Measurements from ENCODE around the gene ABCC3. TPM values are rescaled to one million over a fixed set of nuclear protein-coding genes. Genes with fewer than 3 reads are reported as not detected.
A peak's percentile ranks its signal among the peaks of the same experiment; 100 is the strongest.

ABCC3 gene
- total and polyA plus RNA-seq, 2 donors (not counting 1 experiment from before 2014, with no cell fraction given) = 11.5 to 34.8 TPM

GRCh38 chr17:50685691-50686493 lies 51.2 kb downstream of the ABCC3 start:
- no peak for DNase-seq (ENCODE audit: low read depth in 2 of 2)
- H3K27me3 ChIP-seq (ENCODE audit: control insufficient read depth, insufficient read depth, low read length) = no peaks in the 10 kb centered on the region
- H3K36me3 ChIP-seq (ENCODE audit: control insufficient read depth, insufficient read depth, low read length) = no peaks in the 10 kb centered on the region
- H3K4me2 ChIP-seq (ENCODE audit: extremely low read depth, insufficient read depth, low read length) = no peak overlapping the region
- no peaks in the 10 kb centered on the region for H3K9me3 ChIP-seq (ENCODE audit: control insufficient read depth, insufficient read depth, low read depth, low read length)
- no peak overlapping the region for H3K4me3 ChIP-seq (replicated peaks in 1 of 4; ENCODE audit: control extremely low read depth in 1 of 4, insufficient read depth in 1 of 4, low read depth in 3 of 4, low read length in 4 of 4)
- H2AFZ ChIP-seq (ENCODE audit: low read length) = no peak overlapping the region
- no peaks in the 10 kb centered on the region for H3K79me2 ChIP-seq (ENCODE audit: control insufficient read depth, insufficient read depth, low read length)
- no peaks in the 10 kb centered on the region for H4K20me1 ChIP-seq (ENCODE audit: control insufficient read depth, extremely low read depth, insufficient read depth, low read length)
- H3K4me1 ChIP-seq (ENCODE audit: control insufficient read depth, extremely low read depth, insufficient read depth, low read length) = peaks cover 34% of the 10 kb centered on the region
- no peak overlapping the region for H3K9ac ChIP-seq (ENCODE audit: insufficient read depth, low read length)
- no peak overlapping the region for H3K27ac ChIP-seq (ENCODE audit: insufficient read depth, low read length)
- TF ChIP-seq EZH2 (IDR thresholded peaks at IDR 0.05; ENCODE audit: low read length, missing control alignments) (no peak), CTCF (conservative IDR thresholded peaks at IDR 0.05 in 1 of 2, IDR thresholded peaks at IDR 0.05 in 1 of 2; ENCODE audit: low read depth in 1 of 2, low read length in 2 of 2) (no peak)

GRCh38 chr17:50686494-50687199 lies 52.0 kb downstream of the ABCC3 start:
- Histone ChIP-seq H3K4me2 (ENCODE audit: extremely low read depth, insufficient read depth, low read length) (peak overlapping the region; percentile 41), H3K79me2 (ENCODE audit: control insufficient read depth, insufficient read depth, low read length) (no peaks in the 10 kb centered on the region), H3K27me3 (ENCODE audit: control insufficient read depth, insufficient read depth, low read length) (no peaks in the 10 kb centered on the region), H3K36me3 (ENCODE audit: control insufficient read depth, insufficient read depth, low read length) (no peaks in the 10 kb centered on the region), H3K4me1 (ENCODE audit: control insufficient read depth, extremely low read depth, insufficient read depth, low read length) (peaks cover 31% of the 10 kb centered on the region), H3K9me3 (ENCODE audit: control insufficient read depth, insufficient read depth, low read depth, low read length) (no peaks in the 10 kb centered on the region), H4K20me1 (ENCODE audit: control insufficient read depth, extremely low read depth, insufficient read depth, low read length) (no peaks in the 10 kb centered on the region), H3K4me3 (replicated peaks in 1 of 4; ENCODE audit: control extremely low read depth in 1 of 4, insufficient read depth in 1 of 4, low read depth in 3 of 4, low read length in 4 of 4) (no peak overlapping the region), H3K27ac (ENCODE audit: insufficient read depth, low read length) (no peak overlapping the region), H3K9ac (ENCODE audit: insufficient read depth, low read length) (no peak overlapping the region), H2AFZ (ENCODE audit: low read length) (no peak overlapping the region)
- TF ChIP-seq CTCF (conservative IDR thresholded peaks at IDR 0.05 in 1 of 2, IDR thresholded peaks at IDR 0.05 in 1 of 2; ENCODE audit: low read depth in 1 of 2, low read length in 2 of 2) = no peak
- DNase-seq (ENCODE audit: low read depth in 2 of 2) = peak; percentile 69 to 93

GRCh38 chr17:50687200-50688066 lies 52.8 kb downstream of the ABCC3 start:
- Histone ChIP-seq H3K27ac (ENCODE audit: insufficient read depth, low read length) (no peak overlapping the region), H4K20me1 (ENCODE audit: control insufficient read depth, extremely low read depth, insufficient read depth, low read length) (no peaks in the 10 kb centered on the region), H3K9ac (ENCODE audit: insufficient read depth, low read length) (no peak overlapping the region), H3K4me2 (ENCODE audit: extremely low read depth, insufficient read depth, low read length) (no peak overlapping the region), H3K4me3 (replicated peaks in 1 of 4; ENCODE audit: control extremely low read depth in 1 of 4, insufficient read depth in 1 of 4, low read depth in 3 of 4, low read length in 4 of 4) (no peak overlapping the region), H3K36me3 (ENCODE audit: control insufficient read depth, insufficient read depth, low read length) (no peaks in the 10 kb centered on the region), H3K9me3 (ENCODE audit: control insufficient read depth, insufficient read depth, low read depth, low read length) (no peaks in the 10 kb centered on the region), H2AFZ (ENCODE audit: low read length) (no peak overlapping the region), H3K79me2 (ENCODE audit: control insufficient read depth, insufficient read depth, low read length) (no peaks in the 10 kb centered on the region), H3K27me3 (ENCODE audit: control insufficient read depth, insufficient read depth, low read length) (no peaks in the 10 kb centered on the region), H3K4me1 (ENCODE audit: control insufficient read depth, extremely low read depth, insufficient read depth, low read length) (peaks cover 36% of the 10 kb centered on the region)
- TF ChIP-seq CTCF (conservative IDR thresholded peaks at IDR 0.05 in 1 of 2, IDR thresholded peaks at IDR 0.05 in 1 of 2; ENCODE audit: low read depth in 1 of 2, low read length in 2 of 2) (no peak), EZH2 (IDR thresholded peaks at IDR 0.05; ENCODE audit: low read length, missing control alignments) (no peak)
- DNase-seq (ENCODE audit: low read depth in 2 of 2) = peak; percentile 51 to 57
